GM12801 (cell line): ENCODE data around the gene ATP5PB.

ENCODE experiments used
- TF ChIP-seq, protein P1 (sequence below): IDR thresholded peaks from one replicate; pipeline ENCODE4 v1.5.1; 2011; ENCODE audit warnings: control low read depth; ENCODE audit not compliant: insufficient read length; ENCODE audit errors: extremely low read depth

ATP5PB gene

DNA sequence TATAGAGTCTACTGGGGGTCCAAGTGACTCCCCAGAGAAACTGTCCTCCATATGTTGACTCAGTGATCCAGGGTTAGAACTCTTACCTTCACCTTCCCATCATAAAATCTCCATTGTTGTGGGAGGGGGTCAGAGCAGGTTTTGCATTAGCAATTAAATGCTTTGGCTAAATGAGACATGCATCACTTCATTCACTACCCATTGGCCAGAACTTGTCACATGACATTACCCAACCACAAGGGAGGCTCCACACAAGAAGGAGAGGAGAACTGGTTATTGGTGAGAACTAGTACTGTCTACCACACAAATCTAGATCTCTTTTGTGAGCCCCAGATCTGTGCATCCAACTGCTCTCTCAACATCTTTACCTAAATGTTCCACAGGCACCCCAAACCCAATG is 20.3 kb downstream of the ATP5PB start:
- TF ChIP-seq, protein P1, sequence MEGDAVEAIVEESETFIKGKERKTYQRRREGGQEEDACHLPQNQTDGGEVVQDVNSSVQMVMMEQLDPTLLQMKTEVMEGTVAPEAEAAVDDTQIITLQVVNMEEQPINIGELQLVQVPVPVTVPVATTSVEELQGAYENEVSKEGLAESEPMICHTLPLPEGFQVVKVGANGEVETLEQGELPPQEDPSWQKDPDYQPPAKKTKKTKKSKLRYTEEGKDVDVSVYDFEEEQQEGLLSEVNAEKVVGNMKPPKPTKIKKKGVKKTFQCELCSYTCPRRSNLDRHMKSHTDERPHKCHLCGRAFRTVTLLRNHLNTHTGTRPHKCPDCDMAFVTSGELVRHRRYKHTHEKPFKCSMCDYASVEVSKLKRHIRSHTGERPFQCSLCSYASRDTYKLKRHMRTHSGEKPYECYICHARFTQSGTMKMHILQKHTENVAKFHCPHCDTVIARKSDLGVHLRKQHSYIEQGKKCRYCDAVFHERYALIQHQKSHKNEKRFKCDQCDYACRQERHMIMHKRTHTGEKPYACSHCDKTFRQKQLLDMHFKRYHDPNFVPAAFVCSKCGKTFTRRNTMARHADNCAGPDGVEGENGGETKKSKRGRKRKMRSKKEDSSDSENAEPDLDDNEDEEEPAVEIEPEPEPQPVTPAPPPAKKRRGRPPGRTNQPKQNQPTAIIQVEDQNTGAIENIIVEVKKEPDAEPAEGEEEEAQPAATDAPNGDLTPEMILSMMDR: no peak

DNA sequence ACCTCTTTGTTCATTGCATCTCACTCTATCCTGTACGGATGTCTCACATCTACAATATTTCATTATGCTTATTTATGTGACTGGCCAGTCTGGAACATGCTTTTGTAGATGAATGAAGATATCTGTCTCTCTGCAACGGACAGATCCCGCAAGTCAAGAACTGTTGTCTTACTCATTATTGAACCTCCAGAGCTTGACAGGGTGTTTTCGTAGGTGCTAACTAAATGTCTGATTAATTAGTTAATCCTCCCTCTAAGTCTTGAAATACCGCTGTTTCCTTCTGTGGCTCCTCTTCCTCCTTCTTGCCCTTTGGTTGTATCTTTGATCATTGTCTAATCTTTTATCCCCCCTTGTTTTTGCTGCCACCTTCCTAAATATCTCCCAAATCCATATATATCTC is 21.3 kb downstream of the ATP5PB start:
- TF ChIP-seq, protein P1: no peak

DNA sequence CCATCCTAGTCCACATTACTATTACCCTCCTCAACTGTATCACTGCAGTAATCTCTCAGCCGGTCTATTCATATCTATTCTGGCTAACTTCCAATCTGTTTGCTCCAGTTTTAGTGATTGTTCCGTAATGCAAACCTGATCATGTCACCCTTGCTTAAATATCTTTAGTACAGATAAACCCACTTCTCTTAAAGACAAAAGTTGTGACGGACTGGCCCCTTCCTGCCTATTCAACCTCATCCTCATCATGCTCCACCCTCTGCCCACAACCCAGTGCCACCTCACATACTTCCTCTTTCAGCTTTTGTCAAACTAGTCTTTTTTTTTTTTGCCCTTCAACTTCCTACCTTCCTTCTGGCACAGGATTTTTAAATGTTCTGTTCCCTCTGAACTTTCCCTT is 21.7 kb downstream of the ATP5PB start:
- TF ChIP-seq, protein P1: no peak

DNA sequence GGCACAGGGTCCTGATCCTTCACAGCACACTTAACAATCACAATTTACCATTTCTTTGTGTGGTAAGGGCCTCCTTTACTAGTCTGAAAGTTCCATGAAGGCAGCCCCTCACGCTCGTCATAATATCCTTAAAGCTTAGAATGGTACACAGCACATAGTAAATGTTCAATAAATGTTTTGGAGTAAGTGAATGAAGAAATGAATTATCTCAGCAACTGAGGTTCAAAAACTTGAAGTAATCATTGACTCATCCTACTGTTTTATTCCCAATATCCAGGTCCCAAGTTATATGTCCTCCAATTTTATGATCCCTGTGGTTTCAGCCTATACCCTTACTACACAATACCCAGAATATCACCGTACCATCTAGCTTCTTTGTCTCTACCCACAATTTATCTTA is 22.3 kb downstream of the ATP5PB start:
- TF ChIP-seq, protein P1: no peak

DNA sequence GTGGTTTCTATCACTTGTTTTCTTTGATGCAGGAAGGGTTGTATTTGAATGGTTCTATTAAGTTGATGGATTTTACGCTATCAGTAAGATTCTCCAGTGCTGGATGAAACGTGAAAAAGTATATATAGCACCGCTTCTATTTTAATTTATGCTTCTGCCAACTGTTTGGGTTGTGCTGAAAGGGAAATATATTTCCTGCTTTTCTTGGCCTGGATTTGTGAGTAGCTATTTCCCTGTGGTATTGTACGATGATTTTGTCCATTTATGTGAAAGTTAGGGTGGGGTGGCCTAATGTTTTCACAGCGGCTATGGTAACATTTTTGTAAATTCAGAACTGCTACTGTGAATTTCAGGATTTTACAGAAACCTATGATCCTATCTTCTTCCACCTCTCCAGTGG is 24.8 kb downstream of the ATP5PB start:
- TF ChIP-seq, protein P1: no peak

DNA sequence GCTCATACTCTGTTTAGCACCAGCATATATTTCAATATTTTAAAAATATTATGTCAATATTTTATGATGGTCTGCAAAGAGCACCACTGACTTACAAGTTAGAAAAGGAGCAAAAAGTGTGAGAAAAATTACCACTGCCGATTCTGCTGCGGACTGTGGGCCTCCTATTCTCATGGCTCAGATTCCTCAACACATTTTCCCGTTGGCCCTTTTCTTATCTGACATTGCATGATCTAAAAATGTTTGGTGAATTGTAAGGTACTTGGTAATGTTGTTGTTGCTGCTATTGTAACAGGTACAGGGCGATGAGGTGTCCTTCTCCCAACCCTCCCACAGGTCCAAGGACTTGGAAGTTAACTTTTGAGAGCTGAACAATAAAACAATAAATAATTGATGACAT is 25.3 kb downstream of the ATP5PB start:
- TF ChIP-seq, protein P1: no peak

DNA sequence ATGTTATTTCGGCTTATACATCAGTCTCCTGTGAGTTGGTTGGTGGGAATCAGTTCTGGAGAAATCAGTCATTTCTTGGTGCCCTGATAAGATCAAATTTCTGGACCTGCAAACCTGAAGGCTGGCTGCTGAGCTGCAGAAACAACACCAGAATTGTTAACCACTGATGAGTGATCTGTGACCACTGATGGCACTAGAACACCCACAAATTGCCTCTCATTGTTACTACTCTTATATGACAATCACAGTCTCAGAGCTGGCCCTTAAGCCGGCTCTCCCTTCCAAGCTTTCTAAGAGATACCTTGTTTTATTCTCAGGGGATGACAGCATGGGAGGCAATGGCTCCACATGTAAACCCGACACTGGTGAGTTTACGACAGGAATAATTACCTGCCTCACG is 26.4 kb downstream of the ATP5PB start:
- TF ChIP-seq, protein P1: no peak

DNA sequence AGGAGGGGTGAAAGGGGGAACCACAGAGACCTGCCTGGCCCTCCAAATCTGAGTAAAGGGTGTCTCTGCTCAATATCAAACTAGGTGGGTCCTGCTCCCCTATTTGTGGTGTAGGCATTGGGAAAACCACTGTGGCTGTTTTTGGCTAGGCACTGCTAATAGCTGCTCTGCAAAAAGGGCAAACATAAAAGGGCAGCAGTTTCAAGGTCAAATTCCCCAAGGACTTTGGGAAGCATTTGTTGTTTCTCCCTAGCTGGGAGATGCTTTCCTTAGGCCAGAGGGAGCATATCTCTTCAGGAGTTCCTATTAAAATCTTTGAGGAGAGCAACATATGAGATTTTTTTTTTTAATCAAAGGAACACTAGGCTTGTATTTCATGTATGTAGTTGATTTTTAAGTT is 26.9 kb downstream of the ATP5PB start:
- TF ChIP-seq, protein P1: no peak
